Mesothelial cell of epicardium (in vitro differentiated cells): ENCODE measurements around the gene CORIN. TPM values are rescaled to one million over a fixed set of nuclear protein-coding genes. Genes with fewer than 3 reads are reported as not detected.

Experiments used
- DNase-seq, 2 experiments: peaks; one replicate each; pipeline ENCODE4 v3.0.0; 2021; ENCODE audit warnings: low spot score in 2 of 2; ENCODE audit not compliant: unreplicated experiment in 2 of 2
- H3K27ac Mint-ChIP-seq: 2 replicates; pipeline ENCODE4 v1.8.0; 2021; ENCODE audit warnings: mixed read lengths
- H3K27me3 Mint-ChIP-seq: 2 replicates; pipeline ENCODE4 v1.8.0; 2021; ENCODE audit warnings: low read depth, mixed read lengths
- H3K36me3 Mint-ChIP-seq: 2 replicates; pipeline ENCODE4 v1.8.0; 2021; ENCODE audit warnings: mixed read lengths
- H3K4me1 Mint-ChIP-seq: 2 replicates; pipeline ENCODE4 v1.8.0; 2021; ENCODE audit warnings: mixed read lengths
- H3K4me3 Mint-ChIP-seq: 2 replicates; pipeline ENCODE4 v1.8.0; 2021; ENCODE audit warnings: mild to moderate bottlenecking, moderate library complexity, mixed read lengths
- H3K9me3 Mint-ChIP-seq: 2 replicates; pipeline ENCODE4 v1.8.0; 2021; ENCODE audit warnings: mixed read lengths
- CTCF ChIP-seq: fragments of 200-600 bp; sonication (generic); IDR thresholded peaks from one replicate; pipeline ENCODE4 v1.5.0; 2021; ENCODE audit warnings: antibody characterized with exemption; ENCODE audit not compliant: unreplicated experiment
- total RNA-seq: library from RNA; stranded (reverse); gene quantifications from 3 replicates; pipeline ENCODE4 v1.2.1, GENCODE V29; 2021

CORIN gene
- total RNA-seq, 1 donor from 2014 or later: 1.5 TPM

- H3K27me3 Mint-ChIP-seq: peaks cover 8% of the 10 kb centered on the region
- no peak overlapping the region for H3K27ac Mint-ChIP-seq
- no peak for TF ChIP-seq CTCF
- DNase-seq: no peak
- peaks cover 13% of the 10 kb centered on the region for H3K9me3 Mint-ChIP-seq
- H3K36me3 Mint-ChIP-seq: peaks cover 9% of the 10 kb centered on the region
- H3K4me3 Mint-ChIP-seq: no peak overlapping the region
- peaks cover 4% of the 10 kb centered on the region for H3K4me1 Mint-ChIP-seq
Observed at GRCh38 chr4:47831026-47831679, 6.7 kb downstream of the CORIN start.

- H3K27ac Mint-ChIP-seq: no peak overlapping the region
- no peak overlapping the region for H3K4me3 Mint-ChIP-seq
- peaks cover 9% of the 10 kb centered on the region for H3K36me3 Mint-ChIP-seq
- H3K9me3 Mint-ChIP-seq: peaks cover 13% of the 10 kb centered on the region
- H3K4me1 Mint-ChIP-seq: no peaks in the 10 kb centered on the region
- peaks cover 5% of the 10 kb centered on the region for H3K27me3 Mint-ChIP-seq
- TF ChIP-seq CTCF: no peak
- DNase-seq: no peak
Observed at GRCh38 chr4:47830265-47831025, 7.4 kb downstream of the CORIN start.

GRCh38 chr4:47829438-47829837, 8.4 kb downstream of the CORIN start:
- peaks cover 2% of the 10 kb centered on the region for H3K27me3 Mint-ChIP-seq
- H3K4me1 Mint-ChIP-seq: peaks cover 5% of the 10 kb centered on the region
- H3K9me3 Mint-ChIP-seq: peaks cover 13% of the 10 kb centered on the region
- no peak for TF ChIP-seq CTCF
- H3K36me3 Mint-ChIP-seq: peaks cover 9% of the 10 kb centered on the region
- no peak overlapping the region for H3K27ac Mint-ChIP-seq
- no peak for DNase-seq
- H3K4me3 Mint-ChIP-seq: no peak overlapping the region

GRCh38 chr4:47827343-47828047, 10.4 kb downstream of the CORIN start:
- no peak for TF ChIP-seq CTCF
- H3K4me3 Mint-ChIP-seq: no peak overlapping the region
- DNase-seq: no peak
- H3K9me3 Mint-ChIP-seq: no peaks in the 10 kb centered on the region
- peaks cover 5% of the 10 kb centered on the region for H3K4me1 Mint-ChIP-seq
- no peaks in the 10 kb centered on the region for H3K27me3 Mint-ChIP-seq
- no peaks in the 10 kb centered on the region for H3K36me3 Mint-ChIP-seq
- no peak overlapping the region for H3K27ac Mint-ChIP-seq

GRCh38 chr4:47824840-47825239, 13.0 kb downstream of the CORIN start:
- no peak for TF ChIP-seq CTCF
- no peak for DNase-seq
- Mint-ChIP-seq H3K27me3 (no peaks in the 10 kb centered on the region), H3K9me3 (no peaks in the 10 kb centered on the region), H3K27ac (no peak overlapping the region), H3K36me3 (no peaks in the 10 kb centered on the region), H3K4me3 (no peak overlapping the region), H3K4me1 (peaks cover 5% of the 10 kb centered on the region)
